SK-N-SH treated with all-trans-retinoic acid at 6 μM for 48 hours (cell line): ENCODE results near the gene LARGE1.

Source experiments
- ATAC-seq: fragments of 200-7000 bp; cut with Tn5 transposase; 3 replicates; pipeline ENCODE4 v1.9.1; 2020; ENCODE audit warnings: mild to moderate bottlenecking, moderate library complexity
- ARNTL ChIP-seq: fragments of 450-650 bp; formaldehyde crosslinking; IDR thresholded peaks from 2 replicates; pipeline ENCODE4 v1.5.0; 2020; ENCODE audit warnings: low read depth, mild to moderate bottlenecking, moderate library complexity, borderline replicate concordance
- BACH2 ChIP-seq: fragments of 250-450 bp; sonication (Bioruptor Pico); IDR thresholded peaks from 2 replicates; pipeline ENCODE4 v1.9.0; 2021; ENCODE audit warnings: mild to moderate bottlenecking, borderline replicate concordance
- CREB5 ChIP-seq: fragments of 250-450 bp; sonication (Bioruptor Pico); IDR thresholded peaks from 2 replicates; pipeline ENCODE4 v1.5.1; 2020; ENCODE audit warnings: low read depth, mild to moderate bottlenecking, moderate library complexity
- CSDC2 ChIP-seq: fragments of 250-450 bp; sonication (Bioruptor Pico); IDR thresholded peaks from 2 replicates; pipeline ENCODE4 v1.5.0; 2020; ENCODE audit warnings: mild to moderate bottlenecking, moderate library complexity
- ESRRG ChIP-seq: fragments of 250-450 bp; sonication (Bioruptor Pico); IDR thresholded peaks from 2 replicates; pipeline ENCODE4 v1.6.1; 2021; ENCODE audit warnings: mild to moderate bottlenecking
- ISL1 ChIP-seq: fragments of 250-450 bp; sonication (Bioruptor Pico); IDR thresholded peaks from 2 replicates; pipeline ENCODE4 v2.1.2; 2022; ENCODE audit warnings: mild to moderate bottlenecking, moderate library complexity
- OSR1 ChIP-seq: fragments of 250-450 bp; sonication (Bioruptor Pico); IDR thresholded peaks from 2 replicates; pipeline ENCODE4 v1.8.0; 2022; ENCODE audit warnings: moderate library complexity, mild to moderate bottlenecking, inconsistent platforms
- PATZ1 ChIP-seq: fragments of 250-450 bp; sonication (Bioruptor Pico); IDR thresholded peaks from 2 replicates; pipeline ENCODE4 v1.8.0; 2020; ENCODE audit warnings: mild to moderate bottlenecking, moderate library complexity, borderline replicate concordance
- POU6F1 ChIP-seq: fragments of 250-450 bp; sonication (Bioruptor Pico); IDR thresholded peaks from 2 replicates; pipeline ENCODE4 v1.8.0; 2021; ENCODE audit warnings: low read depth, mild to moderate bottlenecking, moderate library complexity, borderline replicate concordance
- PPARA ChIP-seq: fragments of 250-450 bp; sonication (Bioruptor Pico); IDR thresholded peaks from 2 replicates; pipeline ENCODE4 v1.5.0; 2020; ENCODE audit warnings: mild to moderate bottlenecking, borderline replicate concordance
- RARB ChIP-seq: fragments of 250-450 bp; sonication (Bioruptor Pico); IDR thresholded peaks from 2 replicates; pipeline ENCODE4 v1.8.0; 2021; ENCODE audit warnings: mild to moderate bottlenecking, moderate library complexity
- SNAI2 ChIP-seq: fragments of 250-450 bp; sonication (Bioruptor Pico); IDR thresholded peaks from 2 replicates; pipeline ENCODE4 v1.5.0; 2020; ENCODE audit warnings: mild to moderate bottlenecking, moderate library complexity
- TCF4 ChIP-seq: fragments of 250-450 bp; sonication (Bioruptor Pico); IDR thresholded peaks from 2 replicates; pipeline ENCODE4 v1.8.0; 2021; ENCODE audit warnings: mild to moderate bottlenecking, moderate library complexity, borderline replicate concordance
- TOX ChIP-seq: fragments of 250-450 bp; sonication (Bioruptor Pico); IDR thresholded peaks from 2 replicates; pipeline ENCODE4 v1.8.0; 2021; ENCODE audit warnings: mild to moderate bottlenecking, moderate library complexity, borderline replicate concordance
- TSHZ2 ChIP-seq: fragments of 250-450 bp; sonication (Bioruptor Pico); IDR thresholded peaks from 2 replicates; pipeline ENCODE4 v1.5.0; 2020; ENCODE audit warnings: mild to moderate bottlenecking, moderate library complexity
- ZC3H10 ChIP-seq: fragments of 250-450 bp; sonication (Bioruptor Pico); IDR thresholded peaks from 2 replicates; pipeline ENCODE4 v1.5.1; 2021; ENCODE audit warnings: mild to moderate bottlenecking, moderate library complexity
- ZFP3 ChIP-seq: fragments of 250-450 bp; sonication (Bioruptor Pico); IDR thresholded peaks from 2 replicates; pipeline ENCODE4 v1.5.0; 2020; ENCODE audit warnings: mild to moderate bottlenecking, moderate library complexity
- ZFP30 ChIP-seq: fragments of 450-650 bp; formaldehyde crosslinking; IDR thresholded peaks from 2 replicates; pipeline ENCODE4 v1.5.0; 2022; ENCODE audit warnings: mild to moderate bottlenecking, moderate library complexity
- ZNF565 ChIP-seq: fragments of 450-650 bp; formaldehyde crosslinking; conservative IDR thresholded peaks from 2 replicates; pipeline ENCODE4 v1.5.0; 2020; ENCODE audit warnings: low read depth, mild to moderate bottlenecking, moderate library complexity
- ZNF70 ChIP-seq: fragments of 450-650 bp; formaldehyde crosslinking; IDR thresholded peaks from 2 replicates; pipeline ENCODE4 v1.5.0; 2020; ENCODE audit warnings: mild to moderate bottlenecking, moderate library complexity
- ZNF8 ChIP-seq: fragments of 450-650 bp; formaldehyde crosslinking; IDR thresholded peaks from 2 replicates; pipeline ENCODE4 v1.5.0; 2020; ENCODE audit warnings: mild to moderate bottlenecking, moderate library complexity

LARGE1 gene

GRCh38 chr22:33869946-33870345, 50.3 kb downstream of the LARGE1 start:
- TF ChIP-seq RARB (CRISPR knock-in tag), result no peak
- no peak for TF ChIP-seq CSDC2 (CRISPR knock-in tag)
- no peak for TF ChIP-seq ZFP3
- no peak for TF ChIP-seq POU6F1 (CRISPR knock-in tag)
- no peak for TF ChIP-seq BACH2
- no peak for TF ChIP-seq ESRRG (CRISPR knock-in tag)
- no peak for TF ChIP-seq PPARA (CRISPR knock-in tag)
- no peak for TF ChIP-seq SNAI2 (CRISPR knock-in tag)
- TF ChIP-seq ZNF565 (CRISPR knock-in tag), result no peak
- TF ChIP-seq TCF4 (CRISPR knock-in tag), result no peak
- ATAC-seq, result no peak

GRCh38 chr22:33867971-33868370, 52.3 kb downstream of the LARGE1 start:
- no peak for ATAC-seq

More at GRCh38 chr22:33867971-33868370, 52.3 kb downstream of the LARGE1 start:
- TF ChIP-seq BACH2, result no peak
- no peak for TF ChIP-seq CSDC2 (CRISPR knock-in tag)
- no peak for TF ChIP-seq ZNF70 (CRISPR knock-in tag)
- no peak for TF ChIP-seq ZC3H10 (CRISPR knock-in tag)
- no peak for TF ChIP-seq PATZ1 (CRISPR knock-in tag)
- no peak for TF ChIP-seq POU6F1 (CRISPR knock-in tag)
- TF ChIP-seq ZNF565 (CRISPR knock-in tag), result no peak
- no peak for TF ChIP-seq ESRRG (CRISPR knock-in tag)
- no peak for TF ChIP-seq ISL1 (CRISPR knock-in tag)
- no peak for TF ChIP-seq TOX (CRISPR knock-in tag)
- TF ChIP-seq ARNTL (CRISPR knock-in tag), result no peak
- no peak for TF ChIP-seq OSR1
- TF ChIP-seq ZNF8 (CRISPR knock-in tag), result no peak
- no peak for TF ChIP-seq CREB5 (CRISPR knock-in tag)
- TF ChIP-seq ZFP30, result no peak
- TF ChIP-seq ZFP3, result no peak
- TF ChIP-seq PPARA (CRISPR knock-in tag), result no peak
- TF ChIP-seq TSHZ2 (CRISPR knock-in tag), result no peak
- no peak for TF ChIP-seq RARB (CRISPR knock-in tag)
- TF ChIP-seq, all 23 proteins: peak for 0
